ENCODE results near the gene SLC12A7.

SLC12A7 gene

DNA sequence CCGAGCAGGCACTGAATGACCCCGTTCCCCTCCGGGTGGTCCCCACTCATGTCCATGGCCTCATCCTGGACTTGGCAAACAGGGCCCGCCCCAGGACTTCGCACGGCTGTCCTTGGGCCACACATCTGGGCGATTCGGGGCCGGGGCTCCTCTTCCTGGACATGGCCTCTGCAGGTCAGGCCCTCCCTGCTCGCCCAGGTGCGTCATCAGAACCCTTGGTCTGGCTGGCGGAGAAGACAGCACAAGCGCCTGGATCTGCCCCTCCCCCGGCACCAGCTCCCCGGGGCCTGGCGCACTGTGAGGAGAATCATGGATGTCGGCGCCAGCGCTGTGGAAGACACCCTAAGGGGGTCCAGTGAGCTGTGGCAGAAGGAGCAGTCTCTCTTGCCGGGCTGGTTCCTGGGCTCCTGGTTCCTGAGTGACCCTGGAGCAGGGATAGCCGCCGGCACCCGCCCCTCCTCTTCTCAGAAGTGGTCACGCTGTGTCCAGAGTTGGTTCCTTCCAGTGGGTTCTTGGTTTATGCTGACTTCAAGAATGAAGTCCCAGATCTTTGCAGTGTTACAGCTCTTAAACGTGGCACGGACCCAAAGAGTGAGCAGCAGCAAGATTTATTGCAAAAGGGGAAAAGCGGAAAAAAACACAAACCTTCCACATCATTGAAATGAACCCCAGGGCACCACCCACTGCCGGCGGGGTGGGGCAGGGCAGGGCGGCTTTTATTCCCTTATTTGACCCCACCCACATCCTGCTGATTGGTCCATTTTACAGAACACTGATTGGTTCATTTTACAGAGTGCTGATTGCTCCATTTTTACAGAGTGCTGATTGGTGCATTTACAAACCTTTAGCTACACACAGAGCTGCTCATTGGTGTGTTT is 25.9 kb upstream of the SLC12A7 start:
- no peak overlapping the region for H3K27ac Mint-ChIP-seq
- no peaks in the 10 kb centered on the region for H3K9me3 Mint-ChIP-seq
- H3K36me3 Mint-ChIP-seq (ENCODE audit: insufficient read depth), result peaks cover 3% of the 10 kb centered on the region
- DNase-seq, result no peak
- ATAC-seq (replicated peaks), result no peak
- H3K4me3 Mint-ChIP-seq, result no peak overlapping the region
- H3K4me1 Mint-ChIP-seq (ENCODE audit: low read depth in 2 of 2), result peaks cover 0 to 2% of the 10 kb centered on the region in 2 donors
- peaks cover 0 to 17% of the 10 kb centered on the region in 2 donors for H3K27me3 Mint-ChIP-seq

DNA sequence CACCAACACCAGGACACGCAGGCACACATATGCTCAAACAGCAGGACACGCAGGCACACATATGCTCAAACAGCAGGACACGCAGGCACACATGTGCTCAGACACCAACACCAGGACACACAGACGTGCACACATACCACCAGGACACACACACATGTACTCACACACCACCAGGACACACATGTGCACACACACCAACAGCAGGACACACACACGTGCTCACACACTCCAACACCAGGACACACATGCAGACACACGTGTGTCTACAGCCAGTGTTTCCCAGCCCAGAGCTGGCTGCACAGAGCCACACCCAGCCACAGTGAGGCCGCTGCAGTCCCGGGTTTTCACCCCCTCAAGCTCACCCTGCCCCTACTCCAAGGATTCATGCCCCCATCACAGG is 25.0 kb upstream of the SLC12A7 start:
- H3K27ac Mint-ChIP-seq, result no peak overlapping the region
- H3K4me1 Mint-ChIP-seq (ENCODE audit: low read depth in 2 of 2), result peaks cover 0 to 2% of the 10 kb centered on the region in 2 donors
- DNase-seq, result no peak

DNA sequence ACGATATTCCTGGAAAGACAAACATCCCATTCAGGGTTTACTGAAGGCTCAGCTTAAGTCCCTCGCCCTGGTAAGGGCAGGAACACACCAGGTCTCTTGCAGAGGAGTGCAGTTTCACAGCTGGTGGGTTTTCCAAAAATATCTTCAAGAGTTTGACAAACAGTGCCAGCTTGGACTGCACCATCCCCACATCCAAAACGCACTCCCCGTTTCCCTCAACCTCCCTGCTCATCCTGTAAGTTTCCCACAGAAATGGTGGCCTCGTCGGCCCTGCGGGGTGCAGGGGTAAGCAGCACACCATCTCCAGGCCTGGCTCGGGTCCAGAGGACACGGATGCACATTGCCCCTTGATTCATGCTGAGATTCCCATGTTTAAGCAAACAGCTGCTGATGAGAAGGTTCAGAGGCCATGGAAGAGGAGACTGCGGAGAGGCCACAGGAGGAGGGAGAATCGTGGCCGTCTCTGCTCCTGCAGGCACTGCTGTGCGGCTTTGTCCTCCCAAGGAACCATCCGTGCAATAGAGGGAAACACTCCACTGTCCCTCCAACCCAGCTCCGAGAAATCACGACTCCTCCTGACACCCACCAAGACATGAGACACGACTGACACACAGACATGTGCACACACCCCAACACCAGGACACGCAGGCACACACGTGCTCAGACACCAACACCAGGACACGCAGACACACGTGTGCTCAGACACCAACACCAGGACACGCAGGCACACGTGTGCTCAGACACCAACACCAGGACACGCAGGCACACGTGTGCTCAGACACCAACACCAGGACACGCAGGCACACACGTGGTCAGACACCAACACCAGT is 24.0 kb upstream of the SLC12A7 start:
- H3K4me3 Mint-ChIP-seq, result no peak overlapping the region
- no peaks in the 10 kb centered on the region for H3K9me3 Mint-ChIP-seq
- ATAC-seq (replicated peaks), result no peak
- DNase-seq, result no peak
- H3K27ac Mint-ChIP-seq, result no peak overlapping the region
- H3K27me3 Mint-ChIP-seq, result peaks cover 0 to 11% of the 10 kb centered on the region in 2 donors
- peaks cover 3% of the 10 kb centered on the region for H3K36me3 Mint-ChIP-seq (ENCODE audit: insufficient read depth)
- H3K4me1 Mint-ChIP-seq (ENCODE audit: low read depth in 2 of 2), result peaks cover 0 to 2% of the 10 kb centered on the region in 2 donors

More for the DNA sequence above, 25.0 kb upstream of the SLC12A7 start:
- H3K9me3 Mint-ChIP-seq, result no peaks in the 10 kb centered on the region
- no peak overlapping the region for H3K4me3 Mint-ChIP-seq
- H3K27me3 Mint-ChIP-seq, result peaks cover 0 to 17% of the 10 kb centered on the region in 2 donors
- ATAC-seq (replicated peaks), result no peak
- peaks cover 3% of the 10 kb centered on the region for H3K36me3 Mint-ChIP-seq (ENCODE audit: insufficient read depth)

DNA sequence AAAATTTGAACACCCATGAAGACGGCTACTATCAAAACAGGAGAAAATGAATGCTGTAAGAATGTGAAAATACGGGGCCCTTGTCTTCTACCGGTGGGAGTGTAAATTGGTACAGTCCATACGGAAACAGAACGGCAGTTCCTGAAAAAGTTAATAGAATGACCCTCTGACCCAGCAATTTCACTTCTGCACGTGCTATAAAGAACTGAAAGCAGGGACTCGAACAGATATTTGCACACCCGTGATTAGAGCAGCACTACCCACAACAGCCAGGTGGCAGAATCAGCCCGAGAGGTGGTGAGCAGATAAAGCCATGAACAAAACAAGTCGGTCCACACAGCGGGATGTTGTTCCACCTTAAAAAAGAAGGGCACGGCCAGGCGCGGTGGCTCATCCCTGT is 22.6 kb upstream of the SLC12A7 start:
- Mint-ChIP-seq H3K27ac (no peak overlapping the region), H3K9me3 (no peaks in the 10 kb centered on the region), H3K36me3 (ENCODE audit: insufficient read depth) (no peaks in the 10 kb centered on the region), H3K4me3 (no peak overlapping the region), H3K27me3 (peaks cover 0 to under 1% of the 10 kb centered on the region in 2 donors), H3K4me1 (ENCODE audit: low read depth in 2 of 2) (no peaks in the 10 kb centered on the region)
- DNase-seq, result no peak
- peak; percentile 49 for ATAC-seq (replicated peaks)

DNA sequence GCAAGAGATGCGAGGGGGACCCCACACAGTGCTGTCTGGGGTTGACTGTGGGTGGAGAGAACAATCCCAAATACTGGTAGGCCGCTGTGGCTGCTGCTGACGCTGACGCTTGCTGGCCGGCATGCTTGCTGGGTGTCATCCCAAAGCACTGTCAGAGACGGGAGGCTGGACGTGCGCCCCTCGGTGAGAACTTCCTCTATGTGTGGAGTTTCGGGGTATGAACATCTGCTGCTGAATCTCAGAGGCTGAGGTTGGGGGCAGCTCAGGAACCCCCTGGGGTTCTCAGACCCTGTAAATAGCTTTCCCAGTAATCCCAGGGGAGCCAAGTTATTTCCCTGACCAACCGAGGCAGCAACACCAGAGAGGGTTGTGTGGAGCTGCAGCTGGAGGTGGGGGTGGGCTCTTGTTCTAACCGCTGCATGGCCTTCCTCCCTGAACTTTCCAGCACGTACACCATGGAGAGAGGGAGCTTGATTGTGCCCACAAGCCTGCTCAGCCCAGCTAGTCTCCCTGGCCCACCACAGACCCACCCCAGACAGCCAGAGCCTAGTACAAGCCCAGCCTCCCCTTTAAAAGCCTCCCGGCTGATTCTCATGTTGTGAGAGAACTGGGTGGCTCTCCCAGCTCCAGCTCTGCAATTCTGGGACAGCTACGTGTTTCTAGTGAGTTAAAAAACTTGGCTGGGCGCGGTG is 21.8 kb upstream of the SLC12A7 start:
- H3K27me3 Mint-ChIP-seq, result peaks cover 0 to 9% of the 10 kb centered on the region in 2 donors
- no peaks in the 10 kb centered on the region for H3K36me3 Mint-ChIP-seq (ENCODE audit: insufficient read depth)
- H3K4me3 Mint-ChIP-seq, result no peak overlapping the region
- H3K27ac Mint-ChIP-seq, result no peak overlapping the region
- H3K4me1 Mint-ChIP-seq (ENCODE audit: low read depth in 2 of 2), result no peaks in the 10 kb centered on the region
- DNase-seq, result no peak
- H3K9me3 Mint-ChIP-seq, result no peaks in the 10 kb centered on the region
- ATAC-seq (replicated peaks), result no peak

DNA sequence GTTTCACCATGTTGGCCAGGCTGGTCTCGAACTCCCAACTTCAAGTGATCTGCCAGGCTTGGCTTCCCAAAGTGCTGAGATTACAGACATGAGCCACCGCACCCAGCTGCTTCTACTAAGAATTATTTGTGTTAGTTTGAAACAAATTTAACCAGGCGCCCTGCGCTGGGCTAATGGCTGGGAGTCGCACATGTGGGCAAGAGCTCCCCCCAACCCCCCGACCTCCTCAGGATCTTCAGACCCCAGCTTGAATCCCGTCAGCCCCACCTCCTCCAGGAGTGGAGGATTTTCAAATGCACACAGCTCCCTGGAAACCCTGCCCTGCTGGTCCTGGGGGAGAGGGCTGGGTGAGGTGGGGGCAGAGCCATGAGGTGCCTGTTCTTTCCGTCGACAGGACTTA is 21.2 kb upstream of the SLC12A7 start:
- ATAC-seq (replicated peaks) (no peak), DNase-seq (no peak)
- H3K4me3 Mint-ChIP-seq, result no peak overlapping the region
- no peak overlapping the region for H3K27ac Mint-ChIP-seq
- H3K36me3 Mint-ChIP-seq (ENCODE audit: insufficient read depth), result no peaks in the 10 kb centered on the region
- H3K9me3 Mint-ChIP-seq, result no peaks in the 10 kb centered on the region
- peaks cover under 1 to 10% of the 10 kb centered on the region in 2 donors for H3K27me3 Mint-ChIP-seq
- H3K4me1 Mint-ChIP-seq (ENCODE audit: low read depth in 2 of 2), result no peaks in the 10 kb centered on the region

DNA sequence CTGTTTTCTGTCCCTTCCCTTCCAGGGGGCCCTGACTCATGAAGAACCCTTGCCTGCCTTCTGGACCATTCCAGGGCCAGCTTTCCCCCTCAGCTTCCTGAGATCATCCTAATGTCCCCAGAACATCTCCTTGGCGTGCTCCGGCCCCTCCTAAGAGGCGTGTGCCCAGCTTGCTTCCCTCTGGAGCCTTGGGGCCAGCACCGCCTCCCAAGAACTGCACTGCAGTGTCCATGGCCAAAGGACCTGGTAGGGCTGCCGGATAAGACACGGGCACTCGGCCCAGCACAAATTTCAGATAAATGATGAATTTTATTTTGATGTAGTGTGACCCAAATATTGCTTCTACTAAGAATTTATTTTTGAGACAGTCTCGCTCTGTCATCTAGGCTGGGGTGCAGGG is 20.7 kb upstream of the SLC12A7 start:
- no peak for DNase-seq
- no peaks in the 10 kb centered on the region for H3K36me3 Mint-ChIP-seq (ENCODE audit: insufficient read depth)
- H3K9me3 Mint-ChIP-seq, result no peaks in the 10 kb centered on the region
- no peak for ATAC-seq (replicated peaks)
- peaks cover 6 to 14% of the 10 kb centered on the region in 2 donors for H3K27me3 Mint-ChIP-seq
- no peak overlapping the region for H3K4me3 Mint-ChIP-seq
- no peak overlapping the region for H3K27ac Mint-ChIP-seq
- no peaks in the 10 kb centered on the region for H3K4me1 Mint-ChIP-seq (ENCODE audit: low read depth in 2 of 2)

DNA sequence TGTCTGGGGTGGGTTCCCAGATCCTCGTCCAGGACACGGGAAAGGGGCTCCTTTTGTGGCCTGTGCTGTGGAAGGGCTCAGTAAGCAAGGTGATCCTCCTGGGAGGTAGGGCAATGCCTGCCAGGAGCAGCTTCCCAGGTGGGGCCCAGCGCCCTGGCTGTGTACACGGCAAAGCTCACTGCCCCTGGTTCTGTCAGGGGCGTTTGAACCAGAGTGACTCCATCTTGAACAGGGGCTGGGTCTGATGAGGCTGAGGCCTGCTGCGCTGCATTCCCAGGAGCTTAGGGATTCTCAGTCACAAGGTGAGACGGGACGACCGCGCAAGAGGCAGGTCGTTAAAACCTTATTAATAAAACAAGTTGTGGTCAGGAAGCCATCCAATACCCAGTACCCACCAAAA is 19.9 kb upstream of the SLC12A7 start:
- DNase-seq, result no peak
- no peaks in the 10 kb centered on the region for H3K36me3 Mint-ChIP-seq (ENCODE audit: insufficient read depth)
- no peak overlapping the region for H3K27ac Mint-ChIP-seq
- no peak overlapping the region for H3K4me3 Mint-ChIP-seq
- H3K9me3 Mint-ChIP-seq, result no peaks in the 10 kb centered on the region
- H3K27me3 Mint-ChIP-seq, result peaks cover 8 to 15% of the 10 kb centered on the region in 2 donors
- H3K4me1 Mint-ChIP-seq (ENCODE audit: low read depth in 2 of 2), result no peaks in the 10 kb centered on the region
- ATAC-seq (replicated peaks), result no peak

DNA sequence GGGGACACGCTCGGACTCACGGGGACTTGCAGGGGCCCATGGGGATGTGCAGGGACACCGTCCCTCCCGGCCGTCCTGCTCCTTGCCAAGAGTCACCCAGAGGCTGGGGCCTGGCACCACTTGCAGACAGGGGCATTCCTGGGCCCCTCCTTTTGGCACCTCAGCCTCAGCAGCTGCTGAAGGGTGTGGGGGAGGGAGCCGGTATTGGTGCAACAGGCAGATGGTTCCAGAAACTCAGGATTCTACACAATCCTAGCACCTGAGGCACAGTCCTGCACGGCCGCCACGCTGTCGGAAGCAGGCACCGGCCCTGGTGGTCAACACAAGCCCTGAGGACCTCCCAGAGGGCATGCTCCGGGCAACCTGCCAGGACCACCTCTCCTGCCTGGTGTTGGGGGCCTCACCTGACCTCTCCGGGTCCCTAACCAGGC is 19.3 kb upstream of the SLC12A7 start:
- H3K4me3 Mint-ChIP-seq, result no peak overlapping the region
- H3K27ac Mint-ChIP-seq, result no peak overlapping the region
- no peak for ATAC-seq (replicated peaks)
- no peaks in the 10 kb centered on the region for H3K4me1 Mint-ChIP-seq (ENCODE audit: low read depth in 2 of 2)
- H3K27me3 Mint-ChIP-seq, result peaks cover 8 to 15% of the 10 kb centered on the region in 2 donors
- H3K36me3 Mint-ChIP-seq (ENCODE audit: insufficient read depth), result no peaks in the 10 kb centered on the region
- no peaks in the 10 kb centered on the region for H3K9me3 Mint-ChIP-seq
- no peak for DNase-seq

DNA sequence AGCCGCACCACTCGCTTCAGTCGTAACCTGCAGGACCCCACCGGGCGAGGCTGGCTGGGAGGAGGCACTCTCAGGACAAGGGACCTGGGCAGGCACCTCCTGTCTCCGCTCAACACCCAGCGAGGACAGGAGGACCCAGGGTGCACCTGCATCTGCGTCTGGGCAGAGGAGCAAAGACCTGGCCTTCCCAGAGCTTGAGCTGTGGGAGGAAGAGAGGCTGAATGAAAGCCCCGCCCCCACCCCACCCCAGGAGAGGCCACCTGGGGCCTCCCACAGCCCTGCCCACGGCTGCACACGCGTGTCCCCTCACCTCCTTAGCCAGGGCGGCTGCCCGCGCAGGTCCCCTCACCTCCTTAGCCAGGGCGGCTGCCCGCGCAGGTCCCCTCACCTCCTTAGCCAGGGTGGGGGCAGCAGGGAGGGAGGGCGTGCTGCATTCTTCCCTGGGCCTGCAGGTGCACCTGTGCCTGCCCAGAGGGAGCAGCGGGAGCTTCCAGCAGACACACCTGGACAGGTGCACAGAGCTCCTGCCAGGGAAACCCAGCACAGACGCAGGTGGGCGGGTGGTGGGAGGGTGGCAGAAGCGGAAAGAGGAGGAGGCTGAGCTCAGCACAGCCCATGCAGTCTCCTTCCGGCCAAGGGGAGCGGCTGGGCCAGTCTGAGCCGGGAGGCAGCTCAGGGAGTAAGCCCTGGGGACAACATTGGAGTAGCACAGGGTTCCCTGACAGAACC is 18.5 kb upstream of the SLC12A7 start:
- ATAC-seq (replicated peaks), result no peak
- Mint-ChIP-seq H3K27ac (no peak overlapping the region), H3K27me3 (peaks cover 8 to 15% of the 10 kb centered on the region in 2 donors), H3K9me3 (no peaks in the 10 kb centered on the region), H3K4me1 (ENCODE audit: low read depth in 2 of 2) (no peaks in the 10 kb centered on the region), H3K4me3 (no peak overlapping the region), H3K36me3 (ENCODE audit: insufficient read depth) (no peaks in the 10 kb centered on the region)
- DNase-seq, result no peak

DNA sequence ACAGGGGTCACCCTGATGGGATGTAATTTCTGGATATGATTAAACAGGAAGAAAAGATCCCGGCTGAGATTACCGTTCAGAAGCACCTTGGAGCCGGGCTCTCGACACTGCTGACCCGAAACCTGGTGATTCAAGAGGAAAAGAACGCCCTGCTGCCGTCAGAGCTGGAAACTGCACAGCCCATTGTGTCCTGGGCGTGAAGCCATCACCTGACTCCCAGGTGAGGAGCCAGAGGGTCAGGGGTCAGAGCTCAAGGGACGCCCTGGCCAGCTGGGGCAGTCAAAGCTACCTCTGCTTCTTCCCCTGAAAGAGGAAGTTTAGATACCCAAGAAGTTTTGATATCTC is 17.8 kb upstream of the SLC12A7 start:
- DNase-seq (no peak), ATAC-seq (replicated peaks) (no peak)
- no peak overlapping the region for H3K4me3 Mint-ChIP-seq
- H3K27ac Mint-ChIP-seq, result no peak overlapping the region
- no peaks in the 10 kb centered on the region for H3K4me1 Mint-ChIP-seq (ENCODE audit: low read depth in 2 of 2)
- H3K36me3 Mint-ChIP-seq (ENCODE audit: insufficient read depth), result no peaks in the 10 kb centered on the region
- peaks cover 8 to 15% of the 10 kb centered on the region in 2 donors for H3K27me3 Mint-ChIP-seq
- H3K9me3 Mint-ChIP-seq, result no peaks in the 10 kb centered on the region

DNA sequence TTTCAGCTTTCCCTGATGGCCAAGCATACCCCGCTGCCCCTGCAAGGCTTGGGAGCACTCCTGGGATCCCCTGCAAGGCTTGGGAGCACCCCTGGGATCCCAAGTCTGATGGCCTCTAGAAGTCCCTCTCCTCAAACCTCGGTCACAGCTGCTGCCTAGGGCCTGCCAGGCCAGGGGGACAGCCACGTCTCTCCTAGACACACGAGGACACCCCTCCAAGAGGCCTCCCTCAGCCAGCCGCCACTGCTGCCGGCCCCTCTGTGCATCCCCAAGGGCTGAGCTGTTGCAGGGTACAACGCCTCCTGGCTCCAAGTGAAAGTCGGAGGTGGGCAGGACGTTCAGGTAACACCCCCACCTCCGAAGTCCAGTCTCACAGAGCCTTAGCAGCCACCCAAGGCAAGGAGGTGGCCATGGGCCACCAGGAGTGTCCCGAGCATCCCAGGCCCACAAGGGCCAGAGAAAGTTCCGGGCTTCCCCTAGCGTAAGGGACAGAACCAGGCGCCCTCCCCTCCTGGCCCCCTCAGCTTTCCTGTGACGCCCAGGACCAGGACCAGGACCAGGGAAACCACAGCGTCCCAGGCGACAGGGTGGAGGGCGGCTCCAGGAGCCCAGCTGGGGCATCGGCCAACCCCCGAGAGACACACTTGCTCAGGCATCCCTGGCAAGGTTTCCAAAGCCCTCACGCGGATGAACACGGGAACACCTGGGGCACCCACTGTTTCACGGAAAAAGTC is 17.3 kb upstream of the SLC12A7 start:
- Mint-ChIP-seq H3K4me1 (ENCODE audit: low read depth in 2 of 2) (no peaks in the 10 kb centered on the region), H3K27ac (no peak overlapping the region), H3K27me3 (peaks cover 8 to 15% of the 10 kb centered on the region in 2 donors), H3K36me3 (ENCODE audit: insufficient read depth) (no peaks in the 10 kb centered on the region), H3K4me3 (no peak overlapping the region), H3K9me3 (no peaks in the 10 kb centered on the region)
- ATAC-seq (replicated peaks), result no peak
- no peak for DNase-seq
